H9 (cell line): ENCODE data around the gene GLRX3. TPM values are rescaled to one million over a fixed set of nuclear protein-coding genes. Genes with fewer than 3 reads are reported as not detected.

Experiments used
- DNase-seq: peaks from one replicate; pipeline ENCODE4 v3.0.0-alpha.2; 2017
- H2AFZ ChIP-seq: one replicate; pipeline ENCODE4 v1.6.1; 2013; ENCODE audit warnings: mild to moderate bottlenecking, low read length, control low read depth, moderate library complexity
- H2AK5ac ChIP-seq: 2 replicates; pipeline ENCODE4 v1.6.1; 2013; ENCODE audit warnings: low read length, control low read depth, mixed read lengths; ENCODE audit not compliant: insufficient read length
- H2BK120ac ChIP-seq: one replicate; pipeline ENCODE4 v1.6.1; 2013; ENCODE audit warnings: low read depth, mild to moderate bottlenecking, low read length, control low read depth, inconsistent platforms; ENCODE audit not compliant: poor library complexity, severe bottlenecking
- H2BK12ac ChIP-seq: 2 replicates; pipeline ENCODE4 v1.6.1; 2013; ENCODE audit warnings: low read length, control low read depth, mixed read lengths, low read depth; ENCODE audit not compliant: insufficient read length
- H2BK15ac ChIP-seq: 2 replicates; pipeline ENCODE4 v1.6.1; 2013; ENCODE audit warnings: low read depth, low read length, control low read depth
- H2BK20ac ChIP-seq: one replicate; pipeline ENCODE4 v1.6.1; 2013; ENCODE audit warnings: low read depth, mild to moderate bottlenecking, low read length, control low read depth, inconsistent platforms; ENCODE audit not compliant: poor library complexity, severe bottlenecking
- H2BK5ac ChIP-seq: 2 replicates; pipeline ENCODE4 v1.6.1; 2013; ENCODE audit warnings: low read length, control low read depth, mixed read lengths; ENCODE audit not compliant: insufficient read length
- H3K14ac ChIP-seq: 2 replicates; pipeline ENCODE4 v1.6.1; 2013; ENCODE audit warnings: low read length, control low read depth; ENCODE audit not compliant: insufficient read depth
- H3K18ac ChIP-seq: 2 replicates; pipeline ENCODE4 v1.6.1; 2013; ENCODE audit warnings: low read depth, mild to moderate bottlenecking, mixed read lengths, low read length, control low read depth; ENCODE audit not compliant: insufficient read length
- H3K23ac ChIP-seq: 2 replicates; pipeline ENCODE4 v1.6.1; 2013; ENCODE audit warnings: low read length, control low read depth, mixed read lengths, low read depth; ENCODE audit not compliant: insufficient read length
- H3K23me2 ChIP-seq: 2 replicates; pipeline ENCODE4 v1.6.1; 2013; ENCODE audit warnings: low read depth, mild to moderate bottlenecking, mixed read lengths, low read length, control low read depth; ENCODE audit not compliant: insufficient read length, poor library complexity, severe bottlenecking
- H3K27ac ChIP-seq: 2 replicates; pipeline ENCODE4 v1.5.1; 2013; ENCODE audit warnings: low read length, control low read depth, mixed read lengths, low read depth; ENCODE audit not compliant: insufficient read length
- H3K27me3 ChIP-seq: 2 replicates; pipeline ENCODE4 v1.6.1; 2013; ENCODE audit warnings: low read length, control low read depth, inconsistent platforms; ENCODE audit not compliant: insufficient read depth
- H3K4ac ChIP-seq: 2 replicates; pipeline ENCODE4 v1.6.1; 2013; ENCODE audit warnings: low read depth, mild to moderate bottlenecking, control low read depth, inconsistent platforms, low read length, moderate library complexity
- H3K4me1 ChIP-seq: 2 replicates; pipeline ENCODE4 v1.6.1; 2013; ENCODE audit warnings: low read length, control low read depth, inconsistent platforms; ENCODE audit not compliant: insufficient read depth
- H3K4me2 ChIP-seq: 2 replicates; pipeline ENCODE4 v1.6.1; 2013; ENCODE audit warnings: low read length, control low read depth, mixed read lengths; ENCODE audit not compliant: insufficient read length, insufficient read depth
- H3K56ac ChIP-seq: 2 replicates; pipeline ENCODE4 v1.6.1; 2013; ENCODE audit warnings: low read depth, mild to moderate bottlenecking, mixed read lengths, low read length, control low read depth; ENCODE audit not compliant: insufficient read length
- H3K79me1 ChIP-seq: 2 replicates; pipeline ENCODE4 v1.6.1; 2013; ENCODE audit warnings: low read depth, mild to moderate bottlenecking, moderate library complexity, low read length, control low read depth, inconsistent platforms; ENCODE audit not compliant: insufficient read depth, poor library complexity, severe bottlenecking
- H3K79me2 ChIP-seq: 2 replicates; pipeline ENCODE4 v1.6.1; 2013; ENCODE audit warnings: low read length, control low read depth, inconsistent platforms; ENCODE audit not compliant: insufficient read depth
- H3K9ac ChIP-seq: 2 replicates; pipeline ENCODE4 v1.6.1; 2013; ENCODE audit warnings: low read length, control low read depth, mixed read lengths; ENCODE audit not compliant: insufficient read length; ENCODE audit errors: extremely low read depth
- H3K9me3 ChIP-seq: one replicate; pipeline ENCODE4 v1.6.1; 2013; ENCODE audit warnings: low read depth, low read length, inconsistent platforms; ENCODE audit not compliant: control insufficient read depth
- H3T11ph ChIP-seq: one replicate; pipeline ENCODE4 v1.6.1; 2013; ENCODE audit warnings: mild to moderate bottlenecking, low read length, control low read depth, inconsistent platforms
- H4K20me1 ChIP-seq: one replicate; pipeline ENCODE4 v1.6.1; 2013; ENCODE audit not compliant: control insufficient read depth, insufficient read length, insufficient read depth
- H4K5ac ChIP-seq: 2 replicates; pipeline ENCODE4 v1.6.1; 2013; ENCODE audit warnings: low read depth, mild to moderate bottlenecking, mixed read lengths, low read length, control low read depth; ENCODE audit not compliant: insufficient read length
- H4K8ac ChIP-seq: replicated peaks from 2 replicates; pipeline ENCODE4 v1.6.1; 2013; ENCODE audit warnings: low read length, control low read depth, mixed read lengths, low read depth; ENCODE audit not compliant: insufficient read length
- H4K91ac ChIP-seq: 2 replicates; pipeline ENCODE4 v1.6.1; 2013; ENCODE audit warnings: low read depth, mild to moderate bottlenecking, moderate library complexity, mixed read lengths, low read length, control low read depth; ENCODE audit not compliant: insufficient read length
- H3K27ac Mint-ChIP-seq, 3 experiments: 2 replicates in 2 of 3; 3 replicates in 1 of 3; pipeline ENCODE4 v1.8.0; 2020 to 2021; ENCODE audit warnings: mixed read lengths in 3 of 3, mild to moderate bottlenecking in 1 of 3, moderate library complexity in 1 of 3
- H3K27me3 Mint-ChIP-seq: 2 replicates; pipeline ENCODE4 v1.8.0; 2021; ENCODE audit warnings: low read depth, mild to moderate bottlenecking, moderate library complexity, mixed read lengths
- H3K36me3 Mint-ChIP-seq, 3 experiments: 2 replicates in 2 of 3; 3 replicates in 1 of 3; pipeline ENCODE4 v1.8.0; 2020 to 2021; ENCODE audit warnings: low read depth in 3 of 3, mixed read lengths in 3 of 3; ENCODE audit not compliant: insufficient read depth in 1 of 3
- H3K4me1 Mint-ChIP-seq, 2 experiments: 2 replicates each; pipeline ENCODE4 v1.8.0; 2020; ENCODE audit warnings: mixed read lengths in 2 of 2
- H3K4me3 Mint-ChIP-seq, 2 experiments: 2 replicates in 1 of 2; 3 replicates in 1 of 2; pipeline ENCODE4 v1.8.0; 2020 to 2021; ENCODE audit warnings: mild to moderate bottlenecking in 2 of 2, mixed read lengths in 2 of 2, moderate library complexity in 1 of 2
- H3K9me3 Mint-ChIP-seq, 2 experiments: 2 replicates in 1 of 2; 3 replicates in 1 of 2; pipeline ENCODE4 v1.8.0; 2020; ENCODE audit warnings: mild to moderate bottlenecking in 2 of 2, mixed read lengths in 2 of 2, moderate library complexity in 1 of 2
- CTCF ChIP-seq: fragments of 200-600 bp; sonication (generic); conservative IDR thresholded peaks from 3 replicates; pipeline ENCODE4 v1.8.0; 2021; ENCODE audit warnings: antibody characterized with exemption, mild to moderate bottlenecking
- WGBS: extraction: QIAGEN DNeasy Blood & Tissue Kit; methylation state at CpG from one replicate; pipeline ENCODE4 v1.1.7; 2013; ENCODE audit warnings: missing lambda C conversion rate, low lambda C conversion rate, mixed read lengths; ENCODE audit not compliant: insufficient read length; ENCODE audit errors: extremely low coverage; 5-methylcytosine and 5-hydroxymethylcytosine counted together
- total RNA-seq: library from RNA; stranded (reverse); gene quantifications from 2 replicates; pipeline ENCODE4 v1.2.1, GENCODE V29; 2021

Gene GLRX3
- total RNA-seq, 1 experiment from 2014 or later = 139 TPM

- H3K4me3 Mint-ChIP-seq = no peak overlapping the region
- no peak overlapping the region for H2AK5ac ChIP-seq
- no peak overlapping the region for H2BK5ac ChIP-seq
- no peak overlapping the region for H4K5ac ChIP-seq
- no peak overlapping the region for H3K4me2 ChIP-seq
- no peak for TF ChIP-seq CTCF
- H2BK120ac ChIP-seq = no peak overlapping the region
- peaks cover 5 to 9% of the 10 kb centered on the region in 2 experiments for H3K4me1 Mint-ChIP-seq
- no peak overlapping the region for H3K56ac ChIP-seq
- no peak overlapping the region for H3K18ac ChIP-seq
- no peaks in the 10 kb centered on the region for H4K20me1 ChIP-seq
- DNase-seq = no peak
- peaks cover 4% of the 10 kb centered on the region; the same call in 1 of the 2 replicates for H3K27me3 Mint-ChIP-seq
- H3K23me2 ChIP-seq = no peaks in the 10 kb centered on the region
- H3K27ac Mint-ChIP-seq = no peak overlapping the region
- H2BK12ac ChIP-seq = no peak overlapping the region
- no peak overlapping the region for H3K14ac ChIP-seq
- H3K27ac ChIP-seq = no peak overlapping the region
- no peak overlapping the region for H3T11ph ChIP-seq
- H4K8ac ChIP-seq = no peak overlapping the region
- H3K79me2 ChIP-seq = no peaks in the 10 kb centered on the region
- H3K4me1 ChIP-seq = no peaks in the 10 kb centered on the region
- H3K27me3 ChIP-seq = no peaks in the 10 kb centered on the region
- H3K36me3 Mint-ChIP-seq = no peaks in the 10 kb centered on the region; a peak in 1 of 7 replicates
- no peak overlapping the region for H2BK15ac ChIP-seq
- H4K91ac ChIP-seq = no peak overlapping the region
- H3K9me3 ChIP-seq = no peaks in the 10 kb centered on the region
- no peak overlapping the region for H3K4ac ChIP-seq
- no peak overlapping the region for H3K9ac ChIP-seq
- no peaks in the 10 kb centered on the region for H3K79me1 ChIP-seq
- no peak overlapping the region for H3K23ac ChIP-seq
- WGBS = no CpG with 5 or more reads among the region's 6 CpGs
- no peak overlapping the region for H2AFZ ChIP-seq
- H3K9me3 Mint-ChIP-seq = no peaks in the 10 kb centered on the region
- H2BK20ac ChIP-seq = no peak overlapping the region
Measured at GRCh38 chr10:130198651-130199050, 62.5 kb downstream of the GLRX3 start.
